AG04450 (cell line): Measurements from ENCODE around the gene PTH2. TPM values are rescaled to one million over a fixed set of nuclear protein-coding genes. Genes with fewer than 3 reads are reported as not detected.

Experiments used
- CTCF ChIA-PET: fragments of 300-600, 350-600 bp; formaldehyde crosslinking; extraction: SDS; loops from one replicate; lab custom pipeline; 2022; ENCODE audit warnings: antibody characterized with exemption, inconsistent platforms; lab: Charles Lee
- POLR2A ChIA-PET: fragments of 350-600 bp; formaldehyde crosslinking; extraction: SDS; loops from one replicate; lab custom pipeline; 2021; ENCODE audit warnings: antibody characterized with exemption, inconsistent platforms; lab: Yijun Ruan, JAX
- DNase-seq: peaks from one replicate; pipeline ENCODE4 v3.0.0-alpha.2; 2011; ENCODE audit warnings: low read depth, low spot score
- H3K27ac ChIP-seq: one replicate; pipeline ENCODE4 v1.5.1; 2012; ENCODE audit warnings: low read depth, low read length, control low read depth
- H3K27me3 ChIP-seq: one replicate; pipeline ENCODE4 v1.6.0; 2012; ENCODE audit warnings: low read length; ENCODE audit not compliant: control insufficient read depth, insufficient read depth
- H3K4me3 ChIP-seq: 2 replicates; pipeline ENCODE4 v1.5.1; 2011; ENCODE audit warnings: mild to moderate bottlenecking, low read depth, low read length, control low read depth
- H3K9me3 ChIP-seq: 2 replicates; pipeline ENCODE4 v1.5.1; 2012; ENCODE audit warnings: low read length; ENCODE audit not compliant: control insufficient read depth, insufficient read depth
- CTCF ChIP-seq: IDR thresholded peaks from 2 replicates; pipeline ENCODE4 v1.5.1; 2011; ENCODE audit warnings: low read depth, low read length, control low read depth, inconsistent platforms
- polyA plus RNA-seq: library from polyadenylated mRNA; depleted of rRNA; stranded (reverse); fragments of >200 nt; gene quantifications from 2 replicates; pipeline ENCODE4 v1.2.3, GENCODE V29; 2011

The PTH2 gene
- polyA plus RNA-seq, 1 experiment, result not detected

- ChIA-PET CTCF (interaction anchor here (0.6 to 2.3 kb wide), 6 partner anchors 22 to 128 kb away, joined by 3 to 8 read pairs (median 4); partner anchors contain the start of genes FLT3LG and TEAD2), POLR2A (interaction anchor here (0.8 to 2.2 kb wide), 2 partner anchors 37 to 90 kb away, joined by 4 to 17 read pairs; partner anchors contain the start of gene RPL13A)
- H3K9me3 ChIP-seq, result no peaks in the 10 kb centered on the region; the same call in 1 of the 2 replicates
- peak within 1 kb of the TSS; percentile 97 for H3K27ac ChIP-seq
- no peaks in the 10 kb centered on the region for H3K27me3 ChIP-seq
- H3K4me3 ChIP-seq, result peak within 1 kb of the TSS; percentile 93
- TF ChIP-seq CTCF, result peak; percentile 34; the same call in 1 of the 2 replicates
- DNase-seq, result peak; percentile 97
These were observed 28.4 kb upstream of the PTH2 start, which contains the start of gene PIH1D1 for GRCh38 chr19:49451430-49452181. TSS of gene PIH1D1 (minus strand) at chr19:49451814. CDS start at chr19:49451574, 240 bp downstream.

- ChIA-PET CTCF (interaction anchor here (0.5 kb wide), 1 partner anchor 20 kb away, joined by 4 read pairs; no protein-coding TSS in a partner anchor), POLR2A (interaction anchor here (0.7 kb wide), 1 partner anchor 7 kb away, joined by 5 read pairs; no protein-coding TSS in a partner anchor)
- H3K9me3 ChIP-seq, result no peaks in the 10 kb centered on the region; the same call in 1 of the 2 replicates
- TF ChIP-seq CTCF, result no peak
- no peak for DNase-seq
- H3K27ac ChIP-seq, result no peak overlapping the region
- H3K27me3 ChIP-seq, result no peaks in the 10 kb centered on the region
- H3K4me3 ChIP-seq, result peak overlapping the region; percentile 37
These were observed 27.2 kb upstream of the PTH2 start for GRCh38 chr19:49450405-49450804.

GRCh38 chr19:49448432-49448786 lies 25.2 kb upstream of the PTH2 start:
- CTCF ChIA-PET, result no interaction called here
- Histone ChIP-seq H3K9me3 (no peaks in the 10 kb centered on the region; the same call in 1 of the 2 replicates), H3K27ac (no peak overlapping the region), H3K27me3 (no peaks in the 10 kb centered on the region), H3K4me3 (no peak overlapping the region)
- TF ChIP-seq CTCF, result no peak
- DNase-seq, result no peak
- POLR2A ChIA-PET, result no interaction called here

- ChIA-PET CTCF (no interaction called here), POLR2A (no interaction called here)
- Histone ChIP-seq H3K4me3 (no peak overlapping the region), H3K9me3 (no peaks in the 10 kb centered on the region; the same call in 1 of the 2 replicates), H3K27me3 (no peaks in the 10 kb centered on the region), H3K27ac (no peak overlapping the region)
- TF ChIP-seq CTCF, result no peak
- no peak for DNase-seq
These were observed 24.5 kb upstream of the PTH2 start for GRCh38 chr19:49447485-49448431.
